Fibroblast of lung (primary cell): ENCODE results near the gene FGF9.

ENCODE experiments used
- EZH2 ChIP-seq: IDR thresholded peaks from 2 replicates; pipeline ENCODE4 v1.5.1; 2012; ENCODE audit warnings: low read length, control low read depth, mild to moderate bottlenecking; ENCODE audit errors: missing control alignments
- TF ChIP-seq, protein P1 (sequence below), 2 donors: IDR thresholded peaks in 1 of 2; conservative IDR thresholded peaks in 1 of 2; 1 replicate in 1 of 2; 2 replicates in 1 of 2; pipeline ENCODE4 v1.5.1; 2011 to 2012; ENCODE audit warnings: low read length in 2 of 2, control low read depth in 1 of 2, inconsistent platforms in 1 of 2, low read depth in 1 of 2, mild to moderate bottlenecking in 1 of 2

DNA sequence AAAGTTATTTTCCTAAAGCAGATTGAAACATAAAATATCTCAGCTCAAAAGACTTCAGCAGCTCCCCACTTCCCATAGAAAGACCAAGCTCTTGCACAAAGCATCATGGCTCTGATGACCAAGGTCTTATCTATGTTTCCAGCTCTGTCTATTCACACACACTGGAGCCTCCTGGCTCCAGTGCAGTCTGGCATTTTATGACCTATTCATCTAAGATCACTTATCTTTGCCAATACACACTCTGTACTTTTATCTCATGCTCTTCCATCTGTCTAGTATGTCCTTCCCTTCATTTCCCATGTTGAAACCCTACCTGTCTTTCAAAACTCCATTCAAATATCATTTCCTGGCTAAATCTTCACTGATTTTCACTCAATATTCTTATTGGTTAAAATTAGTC lies 74.4 kb downstream of the FGF9 start:
- TF ChIP-seq, protein P1, sequence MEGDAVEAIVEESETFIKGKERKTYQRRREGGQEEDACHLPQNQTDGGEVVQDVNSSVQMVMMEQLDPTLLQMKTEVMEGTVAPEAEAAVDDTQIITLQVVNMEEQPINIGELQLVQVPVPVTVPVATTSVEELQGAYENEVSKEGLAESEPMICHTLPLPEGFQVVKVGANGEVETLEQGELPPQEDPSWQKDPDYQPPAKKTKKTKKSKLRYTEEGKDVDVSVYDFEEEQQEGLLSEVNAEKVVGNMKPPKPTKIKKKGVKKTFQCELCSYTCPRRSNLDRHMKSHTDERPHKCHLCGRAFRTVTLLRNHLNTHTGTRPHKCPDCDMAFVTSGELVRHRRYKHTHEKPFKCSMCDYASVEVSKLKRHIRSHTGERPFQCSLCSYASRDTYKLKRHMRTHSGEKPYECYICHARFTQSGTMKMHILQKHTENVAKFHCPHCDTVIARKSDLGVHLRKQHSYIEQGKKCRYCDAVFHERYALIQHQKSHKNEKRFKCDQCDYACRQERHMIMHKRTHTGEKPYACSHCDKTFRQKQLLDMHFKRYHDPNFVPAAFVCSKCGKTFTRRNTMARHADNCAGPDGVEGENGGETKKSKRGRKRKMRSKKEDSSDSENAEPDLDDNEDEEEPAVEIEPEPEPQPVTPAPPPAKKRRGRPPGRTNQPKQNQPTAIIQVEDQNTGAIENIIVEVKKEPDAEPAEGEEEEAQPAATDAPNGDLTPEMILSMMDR (conservative IDR thresholded peaks at IDR 0.05 in 1 of 2, IDR thresholded peaks at IDR 0.05 in 1 of 2; ENCODE audit: low read depth in 1 of 2, low read length in 2 of 2), result no peak
- TF ChIP-seq EZH2, result no peak
